SK-N-MC (cell line): ENCODE results near the gene CNIH2.

ENCODE experiments used
- DNase-seq: peaks from one replicate; pipeline ENCODE4 v3.0.0-alpha.2; 2011; ENCODE audit warnings: low read depth, low spot score
- H3K27ac ChIP-seq: fragments of 200-600 bp; sonication (generic); 2 replicates; pipeline ENCODE4 v1.5.1; 2016; ENCODE audit warnings: mixed run types
- H3K36me3 ChIP-seq: fragments of 200-600 bp; sonication (generic); 2 replicates; pipeline ENCODE4 v1.6.1; 2017; ENCODE audit warnings: antibody characterized with exemption, low read length, mixed read lengths; ENCODE audit not compliant: insufficient read depth
- H3K4me3 ChIP-seq: fragments of 200-600 bp; sonication (generic); 2 replicates; pipeline ENCODE4 v1.5.1; 2016
- H3K9ac ChIP-seq: fragments of 200-600 bp; sonication (generic); 2 replicates; pipeline ENCODE4 v1.8.0; 2017; ENCODE audit warnings: mixed run types, mixed read lengths; ENCODE audit not compliant: insufficient read length
- H3K9me3 ChIP-seq: fragments of 200-600 bp; sonication (generic); 2 replicates; pipeline ENCODE4 v1.6.1; 2017; ENCODE audit warnings: low read depth, mild to moderate bottlenecking, antibody characterized with exemption, low read length, moderate library complexity, mixed read lengths
- EZH2 ChIP-seq: fragments of 200-600 bp; sonication (generic); IDR thresholded peaks from one replicate; pipeline ENCODE4 v1.6.1; 2017; ENCODE audit warnings: antibody characterized with exemption
- FOXP2 ChIP-seq: optimal IDR thresholded peaks from 2 replicates; pipeline ENCODE3; 2011; ENCODE audit warnings: mild to moderate bottlenecking, moderate library complexity; ENCODE audit not compliant: insufficient read depth; ENCODE audit errors: extremely low read length, control extremely low read depth
- POLR2AphosphoS5 ChIP-seq: IDR thresholded peaks from 2 replicates; pipeline ENCODE4 v1.6.1; 2012; ENCODE audit warnings: mild to moderate bottlenecking, low read depth, low read length, borderline replicate concordance

Gene CNIH2

GRCh38 chr11:66311470-66311964 lies 33.5 kb downstream of the CNIH2 start:
- H3K4me3 ChIP-seq: peak overlapping the region; percentile 93
- TF ChIP-seq EZH2 (no peak), POLR2AphosphoS5 (no peak), FOXP2 (no peak)
- no peak for DNase-seq
- no peaks in the 10 kb centered on the region for H3K36me3 ChIP-seq
- H3K9me3 ChIP-seq: no peaks in the 10 kb centered on the region
- H3K9ac ChIP-seq: peak overlapping the region; percentile 72
- peak overlapping the region; percentile 95 for H3K27ac ChIP-seq

GRCh38 chr11:66311965-66312548 lies 34.1 kb downstream of the CNIH2 start:
- H3K9ac ChIP-seq: peak overlapping the region; percentile 72

GRCh38 chr11:66312549-66313320 lies 34.8 kb downstream of the CNIH2 start:
- Histone ChIP-seq H3K4me3 (peak overlapping the region; percentile 93), H3K27ac (peak overlapping the region; percentile 99), H3K9ac (peak overlapping the region; percentile 76), H3K9me3 (no peaks in the 10 kb centered on the region), H3K36me3 (no peaks in the 10 kb centered on the region)
- DNase-seq: peak; percentile 94
- TF ChIP-seq FOXP2 (no peak), POLR2AphosphoS5 (peak; percentile 73)

More at GRCh38 chr11:66311965-66312548, 34.1 kb downstream of the CNIH2 start:
- peak overlapping the region; percentile 95 for H3K27ac ChIP-seq
- H3K36me3 ChIP-seq: no peaks in the 10 kb centered on the region
- TF ChIP-seq EZH2: no peak
- peak; percentile 33 for TF ChIP-seq POLR2AphosphoS5
- peak; percentile 81 for DNase-seq
- no peaks in the 10 kb centered on the region for H3K9me3 ChIP-seq
- H3K4me3 ChIP-seq: peak overlapping the region; percentile 93

- H3K27ac ChIP-seq: peak overlapping the region; percentile 99
- no peaks in the 10 kb centered on the region for H3K36me3 ChIP-seq
- H3K9me3 ChIP-seq: no peaks in the 10 kb centered on the region
- no peak for DNase-seq
- H3K4me3 ChIP-seq: peak overlapping the region; percentile 86
- TF ChIP-seq POLR2AphosphoS5 (no peak), EZH2 (no peak), FOXP2 (no peak)
- H3K9ac ChIP-seq: peak overlapping the region; percentile 76
Observed at GRCh38 chr11:66313321-66314185, 35.6 kb downstream of the CNIH2 start.

GRCh38 chr11:66314186-66314501 lies 36.2 kb downstream of the CNIH2 start:
- no peak for DNase-seq
- peak overlapping the region; percentile 76 for H3K9ac ChIP-seq
- peak overlapping the region; percentile 86 for H3K4me3 ChIP-seq
- no peaks in the 10 kb centered on the region for H3K9me3 ChIP-seq
- TF ChIP-seq FOXP2 (no peak), EZH2 (no peak), POLR2AphosphoS5 (no peak; the same call in 1 of the 2 replicates)
- H3K36me3 ChIP-seq: no peaks in the 10 kb centered on the region
- H3K27ac ChIP-seq: peak overlapping the region; percentile 99

GRCh38 chr11:66314561-66315497 lies 36.9 kb downstream of the CNIH2 start:
- TF ChIP-seq EZH2 (no peak), FOXP2 (no peak), POLR2AphosphoS5 (no peak; the same call in 1 of the 2 replicates)

GRCh38 chr11:66315498-66315885 lies 37.5 kb downstream of the CNIH2 start:
- Histone ChIP-seq H3K9me3 (no peaks in the 10 kb centered on the region), H3K9ac (peak overlapping the region; percentile 29), H3K27ac (peak overlapping the region; percentile 100), H3K4me3 (peak overlapping the region; percentile 86), H3K36me3 (no peaks in the 10 kb centered on the region)
- TF ChIP-seq FOXP2: no peak
- TF ChIP-seq POLR2AphosphoS5: no peak
- TF ChIP-seq EZH2: no peak
- DNase-seq: no peak

More at GRCh38 chr11:66314561-66315497, 36.9 kb downstream of the CNIH2 start:
- peak overlapping the region; percentile 86 for H3K4me3 ChIP-seq
- no peaks in the 10 kb centered on the region for H3K36me3 ChIP-seq
- H3K9ac ChIP-seq: no peak overlapping the region
- peak overlapping the region; percentile 100; the same call in 1 of the 2 replicates for H3K27ac ChIP-seq
- DNase-seq: no peak
- H3K9me3 ChIP-seq: no peaks in the 10 kb centered on the region
